Tibial nerve (tissue), 4 donors: ENCODE measurements around the gene EPHA10. TPM values are rescaled to one million over a fixed set of nuclear protein-coding genes. Genes with fewer than 3 reads are reported as not detected.

Experiments
- DNase-seq, 2 donors: peaks; one replicate each; pipeline ENCODE4 v3.0.0-alpha.2; 2019; ENCODE audit warnings: low spot score in 2 of 2
- H3K27ac ChIP-seq, 4 donors: fragments of 200-600 bp; sonication (generic) in 3 of 4; one replicate each; pipeline ENCODE4 v1.5.1; 2017 to 2019; ENCODE audit warnings: mild to moderate bottlenecking in 1 of 4
- H3K27me3 ChIP-seq, 2 donors: fragments of 200-600 bp; sonication (generic) in 1 of 2; one replicate each; pipeline versions ENCODE4 v1.5.1 to v1.6.0; 2017 to 2019
- H3K36me3 ChIP-seq, 3 donors: fragments of 200-600 bp; sonication (generic); one replicate each; pipeline ENCODE4 v1.5.1; 2018 to 2019
- H3K4me1 ChIP-seq, 4 donors: fragments of 200-600 bp; sonication (generic) in 3 of 4; one replicate each; pipeline ENCODE4 v1.5.1; 2017 to 2019
- H3K4me3 ChIP-seq, 4 donors: fragments of 200-600 bp; sonication (generic) in 3 of 4; one replicate each; pipeline ENCODE4 v1.5.1; 2017 to 2019; ENCODE audit warnings: mild to moderate bottlenecking in 1 of 4, moderate library complexity in 1 of 4
- H3K9me3 ChIP-seq, 4 donors: fragments of 200-600 bp; sonication (generic) in 3 of 4; one replicate each; pipeline ENCODE4 v1.5.1; 2017 to 2019
- EP300 ChIP-seq, 2 donors: sonication (generic); formaldehyde crosslinking; IDR thresholded peaks; one replicate each; pipeline ENCODE4 v1.6.1; 2017; ENCODE audit warnings: antibody characterized with exemption in 2 of 2, mild to moderate bottlenecking in 1 of 2
- POLR2A ChIP-seq, 2 donors: fragments of 450-650 bp; IDR thresholded peaks; one replicate each; pipeline ENCODE4 v1.6.1; 2017; ENCODE audit warnings: antibody characterized with exemption in 2 of 2, mild to moderate bottlenecking in 2 of 2, moderate library complexity in 2 of 2
- WGBS, 2 donors: methylation state at CpG; one replicate each; pipeline ENCODE4 v1.1.5; 2018; 5-methylcytosine and 5-hydroxymethylcytosine counted together
- total RNA-seq, 4 donors: library from RNA; depleted of rRNA; stranded (reverse); fragments of >200 nt; gene quantifications; one replicate each; pipeline ENCODE4 v1.1.0, GENCODE V29; 2016
- TF ChIP-seq, protein P1 (sequence below), 5 experiments: fragments of 200-600 bp in 3 of 5; fragments of 450-650 bp in 2 of 5; sonication (generic) in 3 of 5; IDR thresholded peaks; one replicate each; pipeline ENCODE4 v1.5.1; 2016 to 2019; ENCODE audit warnings: antibody characterized with exemption in 5 of 5, mild to moderate bottlenecking in 3 of 5, moderate library complexity in 2 of 5

Gene EPHA10
- total RNA-seq, 4 donors from 2014 or later = under 0.01 to 0.30 (median 0.21) TPM; not detected in 1

GRCh38 chr1:37767488-37767887 lies 2.6 kb upstream of the EPHA10 start:
- Histone ChIP-seq H3K9me3 (peaks cover 0 to 5% (median 0%) of the 10 kb centered on the region in 4 donors), H3K4me3 (no peak overlapping the region), H3K27ac (no peak overlapping the region), H3K4me1 (peaks cover 0 to 12% (median 2%) of the 10 kb centered on the region in 4 donors), H3K36me3 (no peaks in the 10 kb centered on the region), H3K27me3 (peaks cover 0 to 69% of the 10 kb centered on the region in 2 donors)
- TF ChIP-seq POLR2A (IDR thresholded peaks at IDR 0.05) (no peak), EP300 (IDR thresholded peaks at IDR 0.05) (no peak)
- TF ChIP-seq, protein P1, sequence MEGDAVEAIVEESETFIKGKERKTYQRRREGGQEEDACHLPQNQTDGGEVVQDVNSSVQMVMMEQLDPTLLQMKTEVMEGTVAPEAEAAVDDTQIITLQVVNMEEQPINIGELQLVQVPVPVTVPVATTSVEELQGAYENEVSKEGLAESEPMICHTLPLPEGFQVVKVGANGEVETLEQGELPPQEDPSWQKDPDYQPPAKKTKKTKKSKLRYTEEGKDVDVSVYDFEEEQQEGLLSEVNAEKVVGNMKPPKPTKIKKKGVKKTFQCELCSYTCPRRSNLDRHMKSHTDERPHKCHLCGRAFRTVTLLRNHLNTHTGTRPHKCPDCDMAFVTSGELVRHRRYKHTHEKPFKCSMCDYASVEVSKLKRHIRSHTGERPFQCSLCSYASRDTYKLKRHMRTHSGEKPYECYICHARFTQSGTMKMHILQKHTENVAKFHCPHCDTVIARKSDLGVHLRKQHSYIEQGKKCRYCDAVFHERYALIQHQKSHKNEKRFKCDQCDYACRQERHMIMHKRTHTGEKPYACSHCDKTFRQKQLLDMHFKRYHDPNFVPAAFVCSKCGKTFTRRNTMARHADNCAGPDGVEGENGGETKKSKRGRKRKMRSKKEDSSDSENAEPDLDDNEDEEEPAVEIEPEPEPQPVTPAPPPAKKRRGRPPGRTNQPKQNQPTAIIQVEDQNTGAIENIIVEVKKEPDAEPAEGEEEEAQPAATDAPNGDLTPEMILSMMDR (IDR thresholded peaks at IDR 0.05) = no peak
- no peak for DNase-seq
- WGBS, 2 donors = 0 to 29% methylated on average over 2 of the region's 2 CpGs

- Histone ChIP-seq H3K36me3 (no peaks in the 10 kb centered on the region), H3K4me3 (no peak overlapping the region), H3K4me1 (peaks cover 0 to 12% (median 2%) of the 10 kb centered on the region in 4 donors), H3K27me3 (peaks cover 0 to 83% of the 10 kb centered on the region in 2 donors), H3K9me3 (peaks cover 0 to 12% (median 0%) of the 10 kb centered on the region in 4 donors), H3K27ac (no peak overlapping the region)
- DNase-seq = no peak
- 3 to 6% methylated on average over 26 to 27 of the region's 27 CpGs for WGBS, 2 donors
- TF ChIP-seq, protein P1 (IDR thresholded peaks at IDR 0.05) = no peak
- TF ChIP-seq POLR2A (IDR thresholded peaks at IDR 0.05) (no peak), EP300 (IDR thresholded peaks at IDR 0.05) (no peak)
Measured at GRCh38 chr1:37765916-37766664, 1.2 kb upstream of the EPHA10 start.

- WGBS, 2 donors = 5 to 6% methylated on average over 29 of the region's 29 CpGs
- H3K27me3 ChIP-seq = peaks cover 0 to 95% of the 10 kb centered on the region in 2 donors
- TF ChIP-seq EP300 (IDR thresholded peaks at IDR 0.05) = no peak
- TF ChIP-seq, protein P1 (IDR thresholded peaks at IDR 0.05) = no peak
Measured at GRCh38 chr1:37764414-37764825, 500 bp downstream of the EPHA10 start.

DNA sequence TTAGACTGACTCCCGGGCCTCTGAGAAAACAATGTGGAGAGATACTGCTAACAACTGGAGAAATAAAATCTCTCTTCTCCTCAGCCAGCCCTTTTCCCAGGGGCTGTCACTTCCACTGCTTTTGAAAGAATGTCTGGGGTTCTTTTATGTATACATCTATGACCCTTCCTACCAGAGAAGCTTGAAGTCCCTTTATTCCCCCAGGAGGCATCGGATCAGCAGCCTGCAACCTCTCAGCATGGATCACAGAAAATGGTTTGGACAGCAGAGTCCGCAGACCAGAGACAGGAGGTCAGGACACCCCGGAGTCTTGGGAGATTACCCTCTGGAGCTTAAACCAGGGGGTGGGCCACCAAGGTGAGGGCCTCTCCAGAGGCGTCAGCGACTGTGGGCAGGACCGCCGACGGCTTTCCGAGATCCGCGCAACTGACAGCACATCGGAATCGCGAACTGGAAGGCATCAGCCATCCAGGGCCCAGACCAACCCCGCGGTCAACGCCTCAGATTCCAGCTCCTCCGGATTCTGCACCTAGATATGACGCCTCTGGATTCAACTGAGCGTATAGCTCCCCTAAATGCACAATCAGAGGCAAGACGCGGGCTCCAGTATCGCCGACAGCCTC lies 1.0 kb downstream of the EPHA10 start:
- peaks cover 0 to 95% of the 10 kb centered on the region in 2 donors for H3K27me3 ChIP-seq
- no peak overlapping the region for H3K4me3 ChIP-seq
- no peak for DNase-seq
- H3K9me3 ChIP-seq = peaks cover 0 to 12% (median 0%) of the 10 kb centered on the region in 4 donors
- TF ChIP-seq, protein P1 (IDR thresholded peaks at IDR 0.05) = no peak
- TF ChIP-seq EP300 (IDR thresholded peaks at IDR 0.05) (no peak), POLR2A (IDR thresholded peaks at IDR 0.05) (no peak)
- H3K36me3 ChIP-seq = no peaks in the 10 kb centered on the region
- WGBS, 2 donors = 23 to 28% methylated on average over 23 to 24 of the region's 25 CpGs
- H3K4me1 ChIP-seq = peaks cover 0 to 12% (median 2%) of the 10 kb centered on the region in 4 donors
- H3K27ac ChIP-seq = no peak overlapping the region

More at GRCh38 chr1:37764414-37764825, 500 bp downstream of the EPHA10 start:
- H3K36me3 ChIP-seq = no peaks in the 10 kb centered on the region
- no peak overlapping the region for H3K4me3 ChIP-seq
- no peak overlapping the region for H3K27ac ChIP-seq
- DNase-seq = no peak
- H3K4me1 ChIP-seq = peaks cover 0 to 12% (median 2%) of the 10 kb centered on the region in 4 donors
- H3K9me3 ChIP-seq = peaks cover 0 to 12% (median 0%) of the 10 kb centered on the region in 4 donors

DNA sequence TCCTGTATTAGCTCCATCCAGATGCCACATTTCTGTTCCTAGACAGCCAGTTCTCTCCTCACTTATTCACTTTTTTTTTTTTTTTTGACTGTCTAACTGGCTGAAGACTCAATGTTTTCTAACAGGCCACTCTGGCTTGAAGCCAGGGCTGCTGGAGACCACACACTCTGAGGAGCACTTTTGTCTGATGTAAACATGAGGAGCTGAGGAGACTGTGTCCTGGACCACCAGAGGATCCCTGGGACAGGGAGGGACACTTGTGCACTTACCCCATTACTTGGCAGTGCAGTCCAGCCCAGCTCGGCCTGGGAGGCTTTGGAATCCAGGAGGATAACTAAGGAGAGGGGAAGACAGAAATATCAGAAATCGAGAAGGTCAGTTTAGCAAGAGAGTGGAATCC lies 2.4 kb downstream of the EPHA10 start:
- H3K4me3 ChIP-seq = no peak overlapping the region
- no peaks in the 10 kb centered on the region for H3K36me3 ChIP-seq
- peaks cover 0 to 94% of the 10 kb centered on the region in 2 donors for H3K27me3 ChIP-seq
- DNase-seq = no peak
- H3K9me3 ChIP-seq = peaks cover 0 to 12% (median 0%) of the 10 kb centered on the region in 4 donors
- H3K27ac ChIP-seq = no peak overlapping the region
- WGBS, 2 donors = 55 to 60% methylated on average over 2 of the region's 2 CpGs
- no peak for TF ChIP-seq EP300 (IDR thresholded peaks at IDR 0.05)
- TF ChIP-seq, protein P1 (IDR thresholded peaks at IDR 0.05) = no peak
- no peak for TF ChIP-seq POLR2A (IDR thresholded peaks at IDR 0.05)
- peaks cover 0 to 12% (median 2%) of the 10 kb centered on the region in 4 donors for H3K4me1 ChIP-seq
